ENCODE measurements around the gene DAP. TPM values are rescaled to one million over a fixed set of nuclear protein-coding genes. Genes with fewer than 3 reads are reported as not detected.
"Not testable (repeated sequence)": the region's sequence is repeated elsewhere in the genome, so short reads cannot be mapped to it uniquely, and the experiment has no call there.

Gene DAP
- total and polyA plus RNA-seq, 4 donors: 27.2 to 80.8 (median 58.3) TPM

- Histone ChIP-seq H3K27ac (ENCODE audit: low read depth, low read length) (no peak overlapping the region), H3K4me3 (ENCODE audit: low read depth, low read length) (no peak overlapping the region), H3K4me1 (ENCODE audit: control insufficient read depth, insufficient read depth, low read length) (peaks cover 11% of the 10 kb centered on the region), H3K27me3 (ENCODE audit: control insufficient read depth, insufficient read depth, low read length) (no peaks in the 10 kb centered on the region), H3K36me3 (ENCODE audit: control insufficient read depth, insufficient read depth, low read length) (no peaks in the 10 kb centered on the region), H3K9me3 (ENCODE audit: control insufficient read depth, insufficient read depth, low read length) (no peaks in the 10 kb centered on the region)
- 81% methylated on average over 7 of the region's 14 CpGs for WGBS (ENCODE audit: insufficient coverage)
- peak in 2 of 6 donors; percentile 35 to 38 for DNase-seq (ENCODE audit: low read depth in 4 of 6, low spot score in 6 of 6)
Measured at GRCh38 chr5:10671041-10672008, 89.7 kb downstream of the DAP start.

GRCh38 chr5:10669983-10670382, 91.1 kb downstream of the DAP start:
- Histone ChIP-seq H3K36me3 (ENCODE audit: control insufficient read depth, insufficient read depth, low read length) (no peaks in the 10 kb centered on the region), H3K4me1 (ENCODE audit: control insufficient read depth, insufficient read depth, low read length) (peaks cover 17% of the 10 kb centered on the region), H3K4me3 (ENCODE audit: low read depth, low read length) (no peak overlapping the region), H3K27ac (ENCODE audit: low read depth, low read length) (no peak overlapping the region), H3K27me3 (ENCODE audit: control insufficient read depth, insufficient read depth, low read length) (no peaks in the 10 kb centered on the region), H3K9me3 (ENCODE audit: control insufficient read depth, insufficient read depth, low read length) (no peaks in the 10 kb centered on the region)
- no peak for DNase-seq (ENCODE audit: low read depth in 4 of 6, low spot score in 6 of 6)
- WGBS (ENCODE audit: insufficient coverage): 93% methylated on average over 1 of the region's 1 CpG

- Histone ChIP-seq H3K36me3 (ENCODE audit: control insufficient read depth, insufficient read depth, low read length) (no peaks in the 10 kb centered on the region), H3K27ac (ENCODE audit: low read depth, low read length) (no peak overlapping the region), H3K4me1 (ENCODE audit: control insufficient read depth, insufficient read depth, low read length) (peaks cover 19% of the 10 kb centered on the region), H3K27me3 (ENCODE audit: control insufficient read depth, insufficient read depth, low read length) (no peaks in the 10 kb centered on the region), H3K9me3 (ENCODE audit: control insufficient read depth, insufficient read depth, low read length) (no peaks in the 10 kb centered on the region), H3K4me3 (ENCODE audit: low read depth, low read length) (no peak overlapping the region)
- 86% methylated on average over 4 of the region's 4 CpGs for WGBS (ENCODE audit: insufficient coverage)
- no peak for DNase-seq (ENCODE audit: low read depth in 4 of 6, low spot score in 6 of 6)
Measured at GRCh38 chr5:10668697-10669096, 92.3 kb downstream of the DAP start.

GRCh38 chr5:10667431-10668057, 93.5 kb downstream of the DAP start:
- no peak overlapping the region for H3K27ac ChIP-seq (ENCODE audit: low read depth, low read length)
- H3K27me3 ChIP-seq (ENCODE audit: control insufficient read depth, insufficient read depth, low read length): no peaks in the 10 kb centered on the region
- H3K36me3 ChIP-seq (ENCODE audit: control insufficient read depth, insufficient read depth, low read length): no peaks in the 10 kb centered on the region
- no peak overlapping the region for H3K4me3 ChIP-seq (ENCODE audit: low read depth, low read length)
- peaks cover 20% of the 10 kb centered on the region for H3K4me1 ChIP-seq (ENCODE audit: control insufficient read depth, insufficient read depth, low read length)
- no peaks in the 10 kb centered on the region for H3K9me3 ChIP-seq (ENCODE audit: control insufficient read depth, insufficient read depth, low read length)
- WGBS (ENCODE audit: insufficient coverage): 73% methylated on average over 3 of the region's 6 CpGs
- no peak for DNase-seq (ENCODE audit: low read depth in 4 of 6, low spot score in 6 of 6)

- no peak overlapping the region for H3K27ac ChIP-seq (ENCODE audit: low read depth, low read length)
- no peaks in the 10 kb centered on the region for H3K36me3 ChIP-seq (ENCODE audit: control insufficient read depth, insufficient read depth, low read length)
- WGBS (ENCODE audit: insufficient coverage): 77% methylated on average over 7 of the region's 7 CpGs
- DNase-seq (ENCODE audit: low read depth in 4 of 6, low spot score in 6 of 6): no peak
- H3K9me3 ChIP-seq (ENCODE audit: control insufficient read depth, insufficient read depth, low read length): no peaks in the 10 kb centered on the region
- no peak overlapping the region for H3K4me3 ChIP-seq (ENCODE audit: low read depth, low read length)
- H3K27me3 ChIP-seq (ENCODE audit: control insufficient read depth, insufficient read depth, low read length): no peaks in the 10 kb centered on the region
- H3K4me1 ChIP-seq (ENCODE audit: control insufficient read depth, insufficient read depth, low read length): peaks cover 20% of the 10 kb centered on the region
Measured at GRCh38 chr5:10666531-10667299, 94.3 kb downstream of the DAP start.

- Histone ChIP-seq H3K4me3 (ENCODE audit: low read depth, low read length) (no peak overlapping the region), H3K4me1 (ENCODE audit: control insufficient read depth, insufficient read depth, low read length) (peaks cover 20% of the 10 kb centered on the region), H3K9me3 (ENCODE audit: control insufficient read depth, insufficient read depth, low read length) (no peaks in the 10 kb centered on the region), H3K27me3 (ENCODE audit: control insufficient read depth, insufficient read depth, low read length) (no peaks in the 10 kb centered on the region), H3K36me3 (ENCODE audit: control insufficient read depth, insufficient read depth, low read length) (no peaks in the 10 kb centered on the region), H3K27ac (ENCODE audit: low read depth, low read length) (no peak overlapping the region)
- 89% methylated on average over 7 of the region's 9 CpGs for WGBS (ENCODE audit: insufficient coverage)
- DNase-seq (ENCODE audit: low read depth in 4 of 6, low spot score in 6 of 6): no peak
Measured at GRCh38 chr5:10665799-10666198, 95.2 kb downstream of the DAP start.

GRCh38 chr5:10664180-10664769, 96.8 kb downstream of the DAP start:
- DNase-seq (ENCODE audit: low read depth in 4 of 6, low spot score in 6 of 6); H3K4me3 ChIP-seq (ENCODE audit: low read depth, low read length); H3K36me3 ChIP-seq (ENCODE audit: control insufficient read depth, insufficient read depth, low read length); H3K27me3 ChIP-seq (ENCODE audit: control insufficient read depth, insufficient read depth, low read length); H3K9me3 ChIP-seq (ENCODE audit: control insufficient read depth, insufficient read depth, low read length); H3K27ac ChIP-seq (ENCODE audit: low read depth, low read length): not testable (repeated sequence)
- 93% methylated on average over 3 of the region's 6 CpGs for WGBS (ENCODE audit: insufficient coverage)
- H3K4me1 ChIP-seq (ENCODE audit: control insufficient read depth, insufficient read depth, low read length): peaks cover 20% of the 10 kb centered on the region

GRCh38 chr5:10663489-10664179, 97.4 kb downstream of the DAP start:
- Histone ChIP-seq H3K9me3 (ENCODE audit: control insufficient read depth, insufficient read depth, low read length) (no peaks in the 10 kb centered on the region), H3K4me1 (ENCODE audit: control insufficient read depth, insufficient read depth, low read length) (peaks cover 20% of the 10 kb centered on the region), H3K36me3 (ENCODE audit: control insufficient read depth, insufficient read depth, low read length) (no peaks in the 10 kb centered on the region), H3K4me3 (ENCODE audit: low read depth, low read length) (no peak overlapping the region), H3K27ac (ENCODE audit: low read depth, low read length) (no peak overlapping the region), H3K27me3 (ENCODE audit: control insufficient read depth, insufficient read depth, low read length) (no peaks in the 10 kb centered on the region)
- 25% methylated on average over 11 of the region's 13 CpGs for WGBS (ENCODE audit: insufficient coverage)
- peak in 3 of 6 donors; percentile 54 to 93 (median 78) for DNase-seq (ENCODE audit: low read depth in 4 of 6, low spot score in 6 of 6)
